ENCODE data around the gene ENTPD6. TPM values are rescaled to one million over a fixed set of nuclear protein-coding genes. Genes with fewer than 3 reads are reported as not detected.

Gene ENTPD6
- total RNA-seq, 1 experiment from 2014 or later: 122 TPM

DNA sequence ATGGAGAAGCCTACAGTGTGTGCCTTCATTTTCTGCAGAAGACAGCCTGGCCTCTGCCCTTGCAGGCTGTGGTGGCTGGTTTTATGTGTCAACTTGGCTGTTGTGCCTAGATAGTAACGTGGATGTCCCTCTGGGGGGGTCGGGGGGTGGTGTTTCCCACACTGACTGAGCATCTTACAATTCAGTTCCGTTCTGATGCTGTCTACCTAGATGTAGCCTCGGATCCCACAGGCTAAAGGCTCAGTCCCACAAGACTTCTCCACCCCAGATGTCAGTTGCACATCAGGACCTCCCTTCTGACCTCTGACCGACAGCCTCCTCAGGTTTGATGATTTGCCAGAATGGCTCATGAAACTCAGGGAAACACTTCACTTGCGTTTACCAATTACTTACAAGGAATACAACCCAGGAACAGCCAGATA is 56.7 kb downstream of the ENTPD6 start:
- ChIA-PET CTCF (interaction anchor here (0.6 kb wide), 2 partner anchors 12 to 17 kb away, joined by 3 read pairs; no protein-coding TSS in a partner anchor), POLR2A (ENCODE audit: unreplicated experiment) (no interaction called here)
- Histone ChIP-seq H3K27ac (ENCODE audit: low read length) (no peak overlapping the region), H3K27me3 (ENCODE audit: low read length) (no peaks in the 10 kb centered on the region), H3F3A (ENCODE audit: low read length, unreplicated experiment) (no peaks in the 10 kb centered on the region), H3K79me2 (ENCODE audit: low read length) (peaks cover 93% of the 10 kb centered on the region), H3K9me2 (replicated peaks; ENCODE audit: low read length) (no peaks in the 10 kb centered on the region), H4K20me1 (ENCODE audit: low read length) (peaks cover 71% of the 10 kb centered on the region), H3K4me2 (ENCODE audit: low read length) (peak overlapping the region; percentile 95), H3K9me3 (ENCODE audit: low read length) (no peaks in the 10 kb centered on the region), H3K9ac (ENCODE audit: low read length) (no peak overlapping the region), H2AFZ (ENCODE audit: low read length) (no peak overlapping the region), H3K4me3 (ENCODE audit: low read length) (peak overlapping the region; percentile 92; the same call in 1 of the 2 replicates), H3K36me3 (ENCODE audit: low read depth, low read length) (peaks cover 39% of the 10 kb centered on the region), H3K4me1 (ENCODE audit: insufficient read depth, low read length) (peaks cover 42% of the 10 kb centered on the region)
- intact Hi-C loops (cut with micrococcal nuclease): no loop called here
- TF ChIP-seq, protein P1, sequence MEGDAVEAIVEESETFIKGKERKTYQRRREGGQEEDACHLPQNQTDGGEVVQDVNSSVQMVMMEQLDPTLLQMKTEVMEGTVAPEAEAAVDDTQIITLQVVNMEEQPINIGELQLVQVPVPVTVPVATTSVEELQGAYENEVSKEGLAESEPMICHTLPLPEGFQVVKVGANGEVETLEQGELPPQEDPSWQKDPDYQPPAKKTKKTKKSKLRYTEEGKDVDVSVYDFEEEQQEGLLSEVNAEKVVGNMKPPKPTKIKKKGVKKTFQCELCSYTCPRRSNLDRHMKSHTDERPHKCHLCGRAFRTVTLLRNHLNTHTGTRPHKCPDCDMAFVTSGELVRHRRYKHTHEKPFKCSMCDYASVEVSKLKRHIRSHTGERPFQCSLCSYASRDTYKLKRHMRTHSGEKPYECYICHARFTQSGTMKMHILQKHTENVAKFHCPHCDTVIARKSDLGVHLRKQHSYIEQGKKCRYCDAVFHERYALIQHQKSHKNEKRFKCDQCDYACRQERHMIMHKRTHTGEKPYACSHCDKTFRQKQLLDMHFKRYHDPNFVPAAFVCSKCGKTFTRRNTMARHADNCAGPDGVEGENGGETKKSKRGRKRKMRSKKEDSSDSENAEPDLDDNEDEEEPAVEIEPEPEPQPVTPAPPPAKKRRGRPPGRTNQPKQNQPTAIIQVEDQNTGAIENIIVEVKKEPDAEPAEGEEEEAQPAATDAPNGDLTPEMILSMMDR (conservative IDR thresholded peaks at IDR 0.05; ENCODE audit: low read depth, low read length): no peak
- TF ChIP-seq EZH2 (IDR thresholded peaks at IDR 0.05; ENCODE audit: low read length, unreplicated experiment): no peak
- no peak for TF ChIP-seq EZH2phosphoT487 (IDR thresholded peaks at IDR 0.05; ENCODE audit: borderline replicate concordance, low read length)
- no peak for DNase-seq
- no peak for ATAC-seq
- no TSS peak for BruUV-seq (replicated peaks)

DNA sequence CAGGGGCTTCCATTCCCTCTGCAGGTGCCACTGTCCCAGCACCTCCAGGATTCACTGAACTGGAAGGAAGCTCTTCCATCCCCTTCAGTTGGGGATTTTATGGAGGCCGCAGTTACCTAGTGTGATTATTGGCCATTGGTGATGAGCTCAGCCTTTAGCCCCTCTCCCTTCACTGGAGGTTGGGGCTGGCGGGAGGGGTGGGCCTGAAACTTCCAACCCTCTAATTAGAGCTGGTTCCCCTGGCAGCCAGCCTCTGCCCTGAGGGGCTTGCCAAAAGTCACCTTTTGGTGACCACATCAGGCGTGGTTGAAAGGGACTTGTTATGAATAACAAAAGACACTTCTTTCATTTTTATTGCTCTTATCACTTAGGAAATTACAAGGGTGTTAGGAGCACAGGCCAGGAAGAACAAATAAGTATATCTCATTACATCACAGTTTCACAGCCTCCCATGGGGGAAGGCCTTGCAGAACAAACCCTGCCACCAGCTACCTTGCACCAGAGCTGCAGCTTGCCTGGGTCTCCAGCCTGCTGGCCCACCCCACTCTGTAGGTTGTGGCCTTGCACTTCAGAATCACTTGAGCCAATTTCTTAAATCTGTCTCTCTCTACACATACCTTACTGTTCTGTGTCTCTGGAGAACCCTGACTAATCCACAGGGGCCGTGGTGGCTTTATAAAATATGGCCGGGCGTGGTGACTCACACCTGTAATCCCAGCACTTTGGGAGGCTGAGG is 57.3 kb downstream of the ENTPD6 start:
- no peak overlapping the region for H3K9ac ChIP-seq (ENCODE audit: low read length)
- H3F3A ChIP-seq (ENCODE audit: low read length, unreplicated experiment): no peaks in the 10 kb centered on the region
- no peak overlapping the region for H2AFZ ChIP-seq (ENCODE audit: low read length)
- H3K4me2 ChIP-seq (ENCODE audit: low read length): peak overlapping the region; percentile 95; the same call in 1 of the 2 replicates
- ATAC-seq: no peak
- peaks cover 78% of the 10 kb centered on the region for H4K20me1 ChIP-seq (ENCODE audit: low read length)
- H3K36me3 ChIP-seq (ENCODE audit: low read depth, low read length): peaks cover 39% of the 10 kb centered on the region
- DNase-seq: peak; percentile 35
- ChIA-PET POLR2A (ENCODE audit: unreplicated experiment) (no interaction called here), CTCF (no interaction called here)
- no TSS peak for BruUV-seq (replicated peaks)
- no peak overlapping the region for H3K27ac ChIP-seq (ENCODE audit: low read length)
- no peaks in the 10 kb centered on the region for H3K27me3 ChIP-seq (ENCODE audit: low read length)
- H3K9me3 ChIP-seq (ENCODE audit: low read length): no peaks in the 10 kb centered on the region
- H3K9me2 ChIP-seq (replicated peaks; ENCODE audit: low read length): no peaks in the 10 kb centered on the region
- H3K4me3 ChIP-seq (ENCODE audit: low read length): no peak overlapping the region
- peaks cover 42% of the 10 kb centered on the region for H3K4me1 ChIP-seq (ENCODE audit: insufficient read depth, low read length)
- intact Hi-C loops (cut with micrococcal nuclease): no loop called here
- H3K79me2 ChIP-seq (ENCODE audit: low read length): peaks cover 99% of the 10 kb centered on the region
- TF ChIP-seq EZH2phosphoT487 (IDR thresholded peaks at IDR 0.05; ENCODE audit: borderline replicate concordance, low read length): no peak
- no peak for TF ChIP-seq EZH2 (IDR thresholded peaks at IDR 0.05; ENCODE audit: low read length, unreplicated experiment)
- TF ChIP-seq, protein P1 (conservative IDR thresholded peaks at IDR 0.05; ENCODE audit: low read depth, low read length): no peak
